Smooth muscle cell (in vitro differentiated cells): ENCODE measurements around the gene SEBOX. TPM values are rescaled to one million over a fixed set of nuclear protein-coding genes. Genes with fewer than 3 reads are reported as not detected.

Experiments used
- DNase-seq: peaks from one replicate; lab custom pipeline; 2025; ENCODE audit not compliant: unreplicated experiment; lab: John Stamatoyannopoulos, UW
- H2AFZ ChIP-seq: fragments of 200-600 bp; sonication (generic); 2 replicates; pipeline ENCODE4 v1.6.0; 2016; ENCODE audit warnings: antibody characterized with exemption, low read depth, mild to moderate bottlenecking
- H3F3A ChIP-seq: fragments of 200-600 bp; sonication (generic); 2 replicates; pipeline ENCODE4 v1.6.0; 2017; ENCODE audit warnings: antibody characterized with exemption, low read depth
- H3K27ac ChIP-seq: fragments of 200-600 bp; sonication (generic); 2 replicates; pipeline ENCODE4 v1.5.1; 2016; ENCODE audit warnings: low read depth, mild to moderate bottlenecking
- H3K27me3 ChIP-seq: fragments of 200-600 bp; sonication (generic); 2 replicates; pipeline ENCODE4 v1.6.1; 2016; ENCODE audit warnings: low read depth, mild to moderate bottlenecking
- H3K36me3 ChIP-seq: fragments of 200-600 bp; sonication (generic); 2 replicates; pipeline ENCODE4 v1.5.1; 2016; ENCODE audit warnings: low read depth
- H3K4me1 ChIP-seq: fragments of 200-600 bp; sonication (generic); 2 replicates; pipeline ENCODE4 v1.5.1; 2016; ENCODE audit warnings: low read depth
- H3K4me2 ChIP-seq: fragments of 200-600 bp; sonication (generic); 2 replicates; pipeline ENCODE4 v1.6.0; 2016; ENCODE audit warnings: mild to moderate bottlenecking
- H3K4me3 ChIP-seq: fragments of 200-600 bp; sonication (generic); 2 replicates; pipeline ENCODE4 v1.5.1; 2016; ENCODE audit warnings: mild to moderate bottlenecking
- H3K79me2 ChIP-seq: fragments of 200-600 bp; sonication (generic); 2 replicates; pipeline ENCODE4 v1.6.0; 2016; ENCODE audit warnings: low read depth, mild to moderate bottlenecking
- H3K9ac ChIP-seq: fragments of 200-600 bp; sonication (generic); 2 replicates; pipeline ENCODE4 v1.6.0; 2016; ENCODE audit warnings: low read depth
- H3K9me3 ChIP-seq: fragments of 200-600 bp; sonication (generic); replicated peaks from 2 replicates; pipeline ENCODE4 v1.5.1; 2016; ENCODE audit warnings: low read depth
- H4K20me1 ChIP-seq: fragments of 200-600 bp; sonication (generic); 2 replicates; pipeline ENCODE4 v1.6.0; 2016; ENCODE audit warnings: low read depth
- CTCF ChIP-seq: fragments of 200-600 bp; sonication (generic); IDR thresholded peaks from 2 replicates; pipeline ENCODE4 v1.5.1; 2017; ENCODE audit warnings: borderline replicate concordance, mild to moderate bottlenecking, antibody characterized with exemption; ENCODE audit not compliant: insufficient read depth, poor library complexity, severe bottlenecking
- WGBS: methylation state at CpG from one replicate; pipeline ENCODE4 v1.1.7; 2016; ENCODE audit warnings: low lambda C conversion rate; 5-methylcytosine and 5-hydroxymethylcytosine counted together
- polyA plus RNA-seq: library from polyadenylated mRNA; unstranded; fragments of >200 nt; fragmentation: Nextera tagmentation; extraction: Ambion mirVana; gene quantifications from 2 replicates; pipeline ENCODE4 v1.2.1, GENCODE V29; 2016
- total RNA-seq: library from RNA; depleted of rRNA; stranded (reverse); fragments of >200 nt; gene quantifications from 2 replicates; pipeline ENCODE4 v1.2.3, GENCODE V29; 2014

The SEBOX gene
- total and polyA plus RNA-seq, 2 experiments from 2014 or later: not detected

GRCh38 chr17:28395426-28395825 lies 30.4 kb upstream of the SEBOX start:
- TF ChIP-seq CTCF: no peak
- peak overlapping the region; percentile 20 for H3K4me2 ChIP-seq
- H3K27ac ChIP-seq: peak overlapping the region; percentile 16
- H2AFZ ChIP-seq: no peak overlapping the region
- H3K9me3 ChIP-seq: no peaks in the 10 kb centered on the region
- WGBS: 66% methylated on average over 2 of the region's 2 CpGs
- no peaks in the 10 kb centered on the region for H3K79me2 ChIP-seq
- H3F3A ChIP-seq: peaks cover 7% of the 10 kb centered on the region
- no peaks in the 10 kb centered on the region for H3K36me3 ChIP-seq
- DNase-seq: no peak
- no peak overlapping the region for H3K4me3 ChIP-seq
- H4K20me1 ChIP-seq: no peaks in the 10 kb centered on the region
- H3K4me1 ChIP-seq: no peaks in the 10 kb centered on the region
- H3K9ac ChIP-seq: no peak overlapping the region
- no peaks in the 10 kb centered on the region for H3K27me3 ChIP-seq

GRCh38 chr17:28394337-28395116 lies 29.5 kb upstream of the SEBOX start:
- Histone ChIP-seq H4K20me1 (no peaks in the 10 kb centered on the region), H3K4me3 (no peak overlapping the region), H2AFZ (no peak overlapping the region), H3K4me1 (no peaks in the 10 kb centered on the region), H3K36me3 (peaks cover 5% of the 10 kb centered on the region), H3K4me2 (peak overlapping the region; percentile 20), H3K9me3 (no peaks in the 10 kb centered on the region), H3K79me2 (no peaks in the 10 kb centered on the region), H3K27me3 (no peaks in the 10 kb centered on the region), H3K27ac (peak overlapping the region; percentile 16), H3F3A (peaks cover 7% of the 10 kb centered on the region), H3K9ac (no peak overlapping the region)
- no peak for TF ChIP-seq CTCF
- no peak for DNase-seq
- whole genome bisulfite sequencing: 70% methylated on average over 7 of the region's 7 CpGs

GRCh38 chr17:28392491-28392890 lies 27.5 kb upstream of the SEBOX start:
- WGBS: 57% methylated on average over 10 of the region's 10 CpGs
- no peak for DNase-seq
- no peak overlapping the region for H3K4me2 ChIP-seq
- H3K4me1 ChIP-seq: no peaks in the 10 kb centered on the region
- H3F3A ChIP-seq: peaks cover 7% of the 10 kb centered on the region
- peaks cover 2% of the 10 kb centered on the region for H4K20me1 ChIP-seq
- TF ChIP-seq CTCF: no peak
- no peaks in the 10 kb centered on the region for H3K79me2 ChIP-seq
- no peaks in the 10 kb centered on the region for H3K9me3 ChIP-seq
- no peak overlapping the region for H3K27ac ChIP-seq
- peaks cover 8% of the 10 kb centered on the region for H3K36me3 ChIP-seq
- no peak overlapping the region for H3K9ac ChIP-seq
- H2AFZ ChIP-seq: no peak overlapping the region
- no peaks in the 10 kb centered on the region for H3K27me3 ChIP-seq
- no peak overlapping the region for H3K4me3 ChIP-seq

GRCh38 chr17:28391401-28391800 lies 26.4 kb upstream of the SEBOX start:
- Histone ChIP-seq H3K9me3 (no peaks in the 10 kb centered on the region), H3K4me2 (no peak overlapping the region), H3K27me3 (no peaks in the 10 kb centered on the region), H2AFZ (no peak overlapping the region), H3F3A (peaks cover 7% of the 10 kb centered on the region), H3K36me3 (peaks cover 8% of the 10 kb centered on the region), H4K20me1 (peaks cover 3% of the 10 kb centered on the region), H3K79me2 (no peaks in the 10 kb centered on the region), H3K4me3 (no peak overlapping the region), H3K27ac (no peak overlapping the region), H3K9ac (no peak overlapping the region), H3K4me1 (no peaks in the 10 kb centered on the region)
- no peak for TF ChIP-seq CTCF
- DNase-seq: no peak
- WGBS: 69% methylated on average over 2 of the region's 2 CpGs
